ENCODE data around the gene KAT6B.
"Not testable (repeated sequence)": the region's sequence is repeated elsewhere in the genome, so short reads cannot be mapped to it uniquely, and the experiment has no call there.

Gene KAT6B

GRCh38 chr10:74826142-74827044, at the start of gene KAT6B:
Gene KAT6B (plus strand): TSS chr10:74826600. CDS start chr10:74842858, 16,258 bp downstream.
- DNase-seq: peak; percentile 100

GRCh38 chr10:74778436-74779094, 47.8 kb upstream of the KAT6B start:
- DNase-seq: no peak

GRCh38 chr10:74781870-74782269, 44.5 kb upstream of the KAT6B start:
- not testable (repeated sequence) for DNase-seq

GRCh38 chr10:74784462-74784861, 41.9 kb upstream of the KAT6B start:
- DNase-seq: no peak

- no peak for DNase-seq
Measured at GRCh38 chr10:74786126-74786525, 40.3 kb upstream of the KAT6B start.

- DNase-seq: no peak
Measured at GRCh38 chr10:74787457-74787856, 38.9 kb upstream of the KAT6B start.

GRCh38 chr10:74791979-74792378, 34.4 kb upstream of the KAT6B start:
- DNase-seq: not testable (repeated sequence)

GRCh38 chr10:74792726-74793125, 33.7 kb upstream of the KAT6B start:
- no peak for DNase-seq

GRCh38 chr10:74793240-74793639, 33.2 kb upstream of the KAT6B start:
- DNase-seq: not testable (repeated sequence)

- DNase-seq: no peak
Measured at GRCh38 chr10:74794531-74794930, 31.9 kb upstream of the KAT6B start.

- no peak for DNase-seq
Measured at GRCh38 chr10:74797550-74797949, 28.9 kb upstream of the KAT6B start.

GRCh38 chr10:74799721-74800221, 26.6 kb upstream of the KAT6B start:
- DNase-seq: no peak

GRCh38 chr10:74801447-74801846, 25.0 kb upstream of the KAT6B start:
- DNase-seq: no peak

GRCh38 chr10:74808501-74808900, 17.9 kb upstream of the KAT6B start:
- no peak for DNase-seq

GRCh38 chr10:74810087-74810486, 16.3 kb upstream of the KAT6B start:
- no peak for DNase-seq

- no peak for DNase-seq
Measured at GRCh38 chr10:74813381-74814259, 12.8 kb upstream of the KAT6B start.

GRCh38 chr10:74814797-74815196, 11.6 kb upstream of the KAT6B start:
- DNase-seq: no peak

GRCh38 chr10:74816824-74817498, 9.4 kb upstream of the KAT6B start:
- DNase-seq: no peak

GRCh38 chr10:74821501-74821900, 4.9 kb upstream of the KAT6B start:
- DNase-seq: no peak

GRCh38 chr10:74822101-74822500, 4.3 kb upstream of the KAT6B start:
- DNase-seq: no peak

- DNase-seq: no peak
Measured at GRCh38 chr10:74822521-74823089, 3.8 kb upstream of the KAT6B start.

GRCh38 chr10:74823791-74824183, 2.6 kb upstream of the KAT6B start:
- DNase-seq: no peak

All from CD4-positive, alpha-beta T cell treated with Interleukin-10 for 1 hour (primary cell).